A673 (cell line): ENCODE measurements around the gene TSC22D2. TPM values are rescaled to one million over a fixed set of nuclear protein-coding genes. Genes with fewer than 3 reads are reported as not detected.

Experiments
- BruUV-seq: library from RNA; stranded (reverse); fragments of 400-500 nt; replicated peaks from 2 replicates; lab custom pipeline; 2021; lab: Mats Ljungman, UMichigan
- CTCF ChIA-PET: fragments of 300-600 bp; sonication (Branson Sonifier 250); formaldehyde crosslinking; loops from one replicate; lab custom pipeline; 2022; ENCODE audit warnings: antibody characterized with exemption; lab: Charles Lee
- POLR2A ChIA-PET: fragments of 300-600 bp; sonication (Branson Sonifier 250); formaldehyde crosslinking; loops from one replicate; lab custom pipeline; 2022; ENCODE audit warnings: antibody characterized with exemption; ENCODE audit not compliant: low non-redundant PET; lab: Charles Lee
- DNase-seq: peaks from one replicate; pipeline ENCODE4 v3.0.0-alpha.2; 2015; ENCODE audit warnings: low spot score
- H3K27ac ChIP-seq: fragments of 200-600 bp; sonication (generic); 2 replicates; pipeline ENCODE4 v1.5.1; 2016; ENCODE audit warnings: mixed run types, low read depth, mild to moderate bottlenecking, mixed read lengths, antibody characterized with exemption, low read length; ENCODE audit not compliant: poor library complexity, severe bottlenecking
- H3K27me3 ChIP-seq: fragments of 200-600 bp; sonication (generic); replicated peaks from 2 replicates; pipeline ENCODE4 v1.6.1; 2017; ENCODE audit warnings: mixed run types, low read depth, mild to moderate bottlenecking, mixed read lengths, antibody characterized with exemption, low read length; ENCODE audit not compliant: insufficient read depth, poor library complexity
- H3K36me3 ChIP-seq: fragments of 200-600 bp; sonication (generic); 2 replicates; pipeline ENCODE4 v1.6.1; 2016; ENCODE audit warnings: mixed run types, mild to moderate bottlenecking, mixed read lengths, antibody characterized with exemption, low read length; ENCODE audit not compliant: insufficient read depth, poor library complexity, severe bottlenecking
- H3K4me1 ChIP-seq: fragments of 200-600 bp; sonication (generic); 2 replicates; pipeline ENCODE4 v1.6.1; 2017; ENCODE audit warnings: mixed run types, mild to moderate bottlenecking, mixed read lengths, antibody characterized with exemption, low read length; ENCODE audit not compliant: insufficient read depth, poor library complexity, severe bottlenecking
- H3K4me3 ChIP-seq: fragments of 200-600 bp; sonication (generic); 2 replicates; pipeline ENCODE4 v1.5.1; 2016; ENCODE audit warnings: low read depth, mixed run types, mild to moderate bottlenecking, mixed read lengths, low read length; ENCODE audit not compliant: poor library complexity, severe bottlenecking
- H3K9me3 ChIP-seq: fragments of 200-600 bp; sonication (generic); 2 replicates; pipeline ENCODE4 v1.6.1; 2016; ENCODE audit warnings: mixed run types, low read depth, mild to moderate bottlenecking, mixed read lengths, antibody characterized with exemption, low read length; ENCODE audit not compliant: poor library complexity, severe bottlenecking
- EZH2 ChIP-seq: fragments of 200-600 bp; sonication (generic); IDR thresholded peaks from 2 replicates; pipeline ENCODE4 v1.6.1; 2017; ENCODE audit warnings: borderline replicate concordance, low read depth, mild to moderate bottlenecking, mixed read lengths, antibody characterized with exemption, low read length; ENCODE audit not compliant: poor library complexity, severe bottlenecking
- intact Hi-C: fragments of 100-400 bp; cut with micrococcal nuclease; formaldehyde crosslinking; loops from one replicate; pipeline ENCODE4 v1.10.0; 2022; ENCODE audit not compliant: unreplicated experiment
- total RNA-seq: library from RNA; stranded (reverse); gene quantifications from 2 replicates; pipeline ENCODE4 v1.2.3, GENCODE V29; 2021
- TF ChIP-seq, protein P1 (sequence below): fragments of 300-800, 200-600 bp; sonication (generic); conservative IDR thresholded peaks from 2 replicates; pipeline ENCODE4 v1.5.1; 2017; ENCODE audit warnings: low read depth, mild to moderate bottlenecking, antibody characterized with exemption, low read length, moderate library complexity, mixed read lengths

TSC22D2 gene
- total RNA-seq, 1 experiment from 2014 or later: 28.9 TPM

DNA sequence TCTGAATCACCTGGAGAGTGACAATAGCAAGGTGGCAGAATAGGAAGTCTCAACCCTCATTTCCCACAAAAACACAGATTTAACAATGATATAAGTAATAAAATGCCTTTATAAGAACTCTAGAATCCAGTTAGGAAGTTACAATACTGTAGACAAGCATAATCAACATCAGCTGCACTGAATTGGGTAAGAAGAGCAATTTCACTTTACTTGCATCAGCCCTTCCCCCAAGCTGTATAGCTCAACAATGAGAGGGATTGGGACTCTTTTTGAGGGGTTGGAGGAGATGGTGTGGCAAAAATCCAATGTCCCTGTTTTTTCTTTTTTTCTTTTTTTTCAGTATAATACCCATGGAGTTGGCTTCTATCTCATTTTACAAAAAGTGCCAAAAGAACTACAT lies 75.1 kb downstream of the TSC22D2 start:
- intact Hi-C loops: no loop called here
- Histone ChIP-seq H3K4me1 (no peaks in the 10 kb centered on the region), H3K27ac (peak overlapping the region; percentile 3), H3K27me3 (no peaks in the 10 kb centered on the region), H3K36me3 (no peaks in the 10 kb centered on the region), H3K4me3 (no peak overlapping the region), H3K9me3 (peaks cover 11% of the 10 kb centered on the region)
- DNase-seq: no peak
- POLR2A ChIA-PET: no interaction called here
- TF ChIP-seq EZH2: no peak
- TF ChIP-seq, protein P1, sequence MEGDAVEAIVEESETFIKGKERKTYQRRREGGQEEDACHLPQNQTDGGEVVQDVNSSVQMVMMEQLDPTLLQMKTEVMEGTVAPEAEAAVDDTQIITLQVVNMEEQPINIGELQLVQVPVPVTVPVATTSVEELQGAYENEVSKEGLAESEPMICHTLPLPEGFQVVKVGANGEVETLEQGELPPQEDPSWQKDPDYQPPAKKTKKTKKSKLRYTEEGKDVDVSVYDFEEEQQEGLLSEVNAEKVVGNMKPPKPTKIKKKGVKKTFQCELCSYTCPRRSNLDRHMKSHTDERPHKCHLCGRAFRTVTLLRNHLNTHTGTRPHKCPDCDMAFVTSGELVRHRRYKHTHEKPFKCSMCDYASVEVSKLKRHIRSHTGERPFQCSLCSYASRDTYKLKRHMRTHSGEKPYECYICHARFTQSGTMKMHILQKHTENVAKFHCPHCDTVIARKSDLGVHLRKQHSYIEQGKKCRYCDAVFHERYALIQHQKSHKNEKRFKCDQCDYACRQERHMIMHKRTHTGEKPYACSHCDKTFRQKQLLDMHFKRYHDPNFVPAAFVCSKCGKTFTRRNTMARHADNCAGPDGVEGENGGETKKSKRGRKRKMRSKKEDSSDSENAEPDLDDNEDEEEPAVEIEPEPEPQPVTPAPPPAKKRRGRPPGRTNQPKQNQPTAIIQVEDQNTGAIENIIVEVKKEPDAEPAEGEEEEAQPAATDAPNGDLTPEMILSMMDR: no peak
- CTCF ChIA-PET: no interaction called here
- BruUV-seq: no TSS peak

DNA sequence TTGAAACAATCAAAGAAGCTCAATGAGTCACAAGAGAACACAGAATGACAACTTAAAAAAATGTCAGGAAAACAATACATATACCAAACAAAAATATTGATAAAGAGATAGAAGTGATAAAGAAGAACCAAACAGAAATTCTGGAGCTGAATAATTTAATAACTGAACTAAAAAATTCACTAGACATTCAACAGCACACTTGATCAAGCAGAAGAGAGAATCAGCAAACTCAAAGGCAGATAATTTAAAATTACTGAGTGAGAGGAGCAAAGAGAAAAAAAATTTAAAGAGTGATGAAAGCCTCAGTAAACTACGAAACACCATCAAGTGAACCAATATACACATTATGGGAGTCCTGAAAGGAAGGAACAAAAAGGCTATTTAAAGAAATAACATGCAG lies 76.3 kb downstream of the TSC22D2 start:
- intact Hi-C loops: no loop called here
- ChIA-PET POLR2A (no interaction called here), CTCF (no interaction called here)
- TF ChIP-seq, protein P1: no peak
- TF ChIP-seq EZH2: no peak
- Histone ChIP-seq H3K36me3 (no peaks in the 10 kb centered on the region), H3K27me3 (no peaks in the 10 kb centered on the region), H3K4me3 (no peak overlapping the region), H3K4me1 (no peaks in the 10 kb centered on the region), H3K27ac (no peak overlapping the region), H3K9me3 (peaks cover 11% of the 10 kb centered on the region)
- DNase-seq: no peak
- no TSS peak for BruUV-seq

DNA sequence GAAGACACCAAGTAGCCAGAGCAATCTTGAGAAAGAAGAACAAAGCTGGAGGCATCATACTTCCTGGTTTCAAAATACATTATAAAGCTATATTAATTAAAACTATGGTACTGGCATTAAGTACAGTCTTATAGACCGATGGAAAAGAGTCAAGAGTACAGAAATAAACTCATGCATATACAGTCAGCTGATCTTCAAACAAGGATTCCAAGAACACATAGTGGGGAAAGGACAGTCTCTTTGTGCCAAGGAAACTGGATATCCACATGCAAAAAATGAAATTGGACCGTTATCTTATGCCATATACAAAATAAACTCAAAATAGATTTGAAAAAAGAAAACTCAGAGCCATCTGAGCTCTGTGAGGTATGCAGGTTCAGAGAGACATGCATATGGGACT lies 80.8 kb downstream of the TSC22D2 start:
- CTCF ChIA-PET: no interaction called here
- H3K27me3 ChIP-seq: no peaks in the 10 kb centered on the region
- H3K36me3 ChIP-seq: no peaks in the 10 kb centered on the region
- no peak for DNase-seq
- H3K27ac ChIP-seq: no peak overlapping the region
- intact Hi-C loops: no loop called here
- POLR2A ChIA-PET: interaction anchor here (1.1 kb wide), 1 partner anchor 15 kb away, joined by 4 read pairs; no protein-coding TSS in a partner anchor
- BruUV-seq: no TSS peak
- H3K4me3 ChIP-seq: no peak overlapping the region
- H3K9me3 ChIP-seq: peaks cover 11% of the 10 kb centered on the region
- no peaks in the 10 kb centered on the region for H3K4me1 ChIP-seq
- no peak for TF ChIP-seq EZH2
- TF ChIP-seq, protein P1: no peak
